ENCODE measurements around the gene BCAS3. TPM values are rescaled to one million over a fixed set of nuclear protein-coding genes. Genes with fewer than 3 reads are reported as not detected.

Gene BCAS3
- polyA plus RNA-seq, 3 donors: 10.3 to 19.1 (median 14.7) TPM

DNA sequence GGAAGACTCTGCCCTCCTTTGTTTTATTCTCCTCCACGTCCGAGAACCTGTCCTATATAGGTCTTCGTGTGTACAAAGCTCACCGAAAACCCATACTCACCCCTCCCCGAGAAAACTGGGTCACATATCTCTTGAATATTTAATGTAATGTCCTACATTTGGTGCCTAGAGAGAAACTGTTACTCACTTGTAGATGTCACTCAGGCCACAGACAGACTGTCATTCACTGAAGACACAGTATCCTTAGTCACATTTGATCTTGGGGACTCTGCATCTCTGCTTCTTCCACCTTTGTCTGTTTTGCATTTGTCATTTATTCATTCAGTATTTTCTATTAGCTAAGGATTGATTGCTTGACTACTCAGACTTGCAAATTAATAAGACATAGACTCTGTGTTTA, 590.2 kb downstream of the BCAS3 start:
- H3K36me3 Mint-ChIP-seq: no peaks in the 10 kb centered on the region
- Histone ChIP-seq H4K20me1 (ENCODE audit: insufficient read depth, low read length) (no peaks in the 10 kb centered on the region), H3K9ac (ENCODE audit: insufficient read depth, low read length, poor library complexity, severe bottlenecking) (no peak overlapping the region), H3K79me2 (ENCODE audit: insufficient read depth, low read length) (no peaks in the 10 kb centered on the region), H3K27ac (ENCODE audit: low read depth in 1 of 2, low read length in 2 of 2) (no peak overlapping the region), H3K4me2 (replicated peaks; ENCODE audit: extremely low read depth, low read length, poor library complexity, severe bottlenecking) (no peak overlapping the region), H3K27me3 (ENCODE audit: control insufficient read depth in 2 of 2, insufficient read depth in 2 of 2, low read length in 2 of 2) (no peaks in the 10 kb centered on the region), H3K4me3 (replicated peaks in 1 of 3; ENCODE audit: low read depth in 2 of 3, low read length in 3 of 3) (no peak overlapping the region), H3K4me1 (ENCODE audit: control insufficient read depth in 1 of 2, insufficient read depth in 2 of 2, low read length in 2 of 2) (no peaks in the 10 kb centered on the region), H2AFZ (ENCODE audit: insufficient read depth, low read depth, low read length, poor library complexity, severe bottlenecking) (no peak overlapping the region), H3K9me3 (replicated peaks in 1 of 2; ENCODE audit: control insufficient read depth in 1 of 2, insufficient read depth in 1 of 2, low read length in 2 of 2) (no peaks in the 10 kb centered on the region), H3K36me3 (replicated peaks in 1 of 2; ENCODE audit: control insufficient read depth in 1 of 2, insufficient read depth in 2 of 2, low read length in 2 of 2) (no peaks in the 10 kb centered on the region)
- no peak overlapping the region for H3K4me3 Mint-ChIP-seq
- no peak for DNase-seq
- intact Hi-C loops (cut with micrococcal nuclease): no loop called here
- no peak overlapping the region for H3K27ac Mint-ChIP-seq
- H3K27me3 Mint-ChIP-seq (ENCODE audit: low read depth in 3 of 3): peaks cover 1 to 6% (median 2%) of the 10 kb centered on the region in 3 donors
- peaks cover 0 to 1% (median 0%) of the 10 kb centered on the region in 7 donors for H3K9me3 Mint-ChIP-seq
- H3K4me1 Mint-ChIP-seq: no peaks in the 10 kb centered on the region
- TF ChIP-seq, protein P1, sequence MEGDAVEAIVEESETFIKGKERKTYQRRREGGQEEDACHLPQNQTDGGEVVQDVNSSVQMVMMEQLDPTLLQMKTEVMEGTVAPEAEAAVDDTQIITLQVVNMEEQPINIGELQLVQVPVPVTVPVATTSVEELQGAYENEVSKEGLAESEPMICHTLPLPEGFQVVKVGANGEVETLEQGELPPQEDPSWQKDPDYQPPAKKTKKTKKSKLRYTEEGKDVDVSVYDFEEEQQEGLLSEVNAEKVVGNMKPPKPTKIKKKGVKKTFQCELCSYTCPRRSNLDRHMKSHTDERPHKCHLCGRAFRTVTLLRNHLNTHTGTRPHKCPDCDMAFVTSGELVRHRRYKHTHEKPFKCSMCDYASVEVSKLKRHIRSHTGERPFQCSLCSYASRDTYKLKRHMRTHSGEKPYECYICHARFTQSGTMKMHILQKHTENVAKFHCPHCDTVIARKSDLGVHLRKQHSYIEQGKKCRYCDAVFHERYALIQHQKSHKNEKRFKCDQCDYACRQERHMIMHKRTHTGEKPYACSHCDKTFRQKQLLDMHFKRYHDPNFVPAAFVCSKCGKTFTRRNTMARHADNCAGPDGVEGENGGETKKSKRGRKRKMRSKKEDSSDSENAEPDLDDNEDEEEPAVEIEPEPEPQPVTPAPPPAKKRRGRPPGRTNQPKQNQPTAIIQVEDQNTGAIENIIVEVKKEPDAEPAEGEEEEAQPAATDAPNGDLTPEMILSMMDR (IDR thresholded peaks at IDR 0.05): no peak
- no CpG with 5 or more reads among the region's 5 CpGs for WGBS (ENCODE audit: insufficient coverage)

DNA sequence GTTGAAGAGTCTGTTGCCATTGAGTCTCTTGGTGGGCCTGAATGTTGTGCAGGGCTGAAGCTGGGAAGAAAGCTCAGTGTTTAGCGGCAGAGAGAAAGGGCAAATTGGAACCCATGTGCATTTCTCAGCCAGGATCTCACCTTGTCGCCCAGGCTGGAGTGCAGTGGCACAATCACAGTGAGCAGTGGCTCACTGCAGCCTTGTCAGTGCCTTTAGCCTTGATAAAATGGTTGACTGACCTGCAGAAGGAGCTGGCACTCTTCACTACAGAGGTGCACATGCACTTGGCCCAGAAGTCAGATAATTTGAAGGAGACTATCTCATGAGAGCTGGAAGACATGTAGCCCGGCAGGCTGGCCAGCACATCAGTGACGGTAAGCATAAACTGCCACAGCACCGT, 597.7 kb downstream of the BCAS3 start:
- Histone ChIP-seq H3K4me2 (replicated peaks; ENCODE audit: extremely low read depth, low read length, poor library complexity, severe bottlenecking) (no peak overlapping the region), H4K20me1 (ENCODE audit: insufficient read depth, low read length) (no peaks in the 10 kb centered on the region), H3K4me1 (ENCODE audit: control insufficient read depth in 1 of 2, insufficient read depth in 2 of 2, low read length in 2 of 2) (no peaks in the 10 kb centered on the region), H3K9me3 (replicated peaks in 1 of 2; ENCODE audit: control insufficient read depth in 1 of 2, insufficient read depth in 1 of 2, low read length in 2 of 2) (no peaks in the 10 kb centered on the region), H3K27me3 (ENCODE audit: control insufficient read depth in 2 of 2, insufficient read depth in 2 of 2, low read length in 2 of 2) (no peaks in the 10 kb centered on the region), H3K36me3 (replicated peaks in 1 of 2; ENCODE audit: control insufficient read depth in 1 of 2, insufficient read depth in 2 of 2, low read length in 2 of 2) (no peaks in the 10 kb centered on the region), H3K4me3 (replicated peaks in 1 of 3; ENCODE audit: low read depth in 2 of 3, low read length in 3 of 3) (no peak overlapping the region), H3K79me2 (ENCODE audit: insufficient read depth, low read length) (no peaks in the 10 kb centered on the region), H3K9ac (ENCODE audit: insufficient read depth, low read length, poor library complexity, severe bottlenecking) (no peak overlapping the region), H2AFZ (ENCODE audit: insufficient read depth, low read depth, low read length, poor library complexity, severe bottlenecking) (no peak overlapping the region), H3K27ac (ENCODE audit: low read depth in 1 of 2, low read length in 2 of 2) (no peak overlapping the region)
- H3K4me3 Mint-ChIP-seq: no peak overlapping the region
- H3K36me3 Mint-ChIP-seq: peaks cover 0 to 2% of the 10 kb centered on the region in 2 donors
- no peak for DNase-seq
- H3K4me1 Mint-ChIP-seq: no peaks in the 10 kb centered on the region
- peaks cover 0 to 6% (median 1%) of the 10 kb centered on the region in 7 donors for H3K9me3 Mint-ChIP-seq
- H3K27ac Mint-ChIP-seq: no peak overlapping the region
- intact Hi-C loops (cut with micrococcal nuclease): no loop called here
- peaks cover 2 to 12% (median 3%) of the 10 kb centered on the region in 3 donors for H3K27me3 Mint-ChIP-seq (ENCODE audit: low read depth in 3 of 3)
- TF ChIP-seq, protein P1 (IDR thresholded peaks at IDR 0.05): no peak
- WGBS (ENCODE audit: insufficient coverage): 100% methylated on average over 4 of the region's 5 CpGs

Measured in CD14-positive monocyte (primary cell).